Transverse colon (tissue), 4 donors: Measurements from ENCODE around the gene ZDHHC3. TPM values are rescaled to one million over a fixed set of nuclear protein-coding genes. Genes with fewer than 3 reads are reported as not detected.
"Not testable (repeated sequence)": the region's sequence is repeated elsewhere in the genome, so short reads cannot be mapped to it uniquely, and the experiment has no call there.

Experiments
- DNase-seq: peaks from one replicate; pipeline ENCODE4 v3.0.0-alpha.2; 2019
- H3K27ac ChIP-seq, 4 donors: fragments of 200-600 bp; sonication (generic); 2 replicates each; pipeline ENCODE4 v1.5.1; 2016 to 2018; ENCODE audit warnings: inconsistent platforms in 4 of 4
- H3K27me3 ChIP-seq: fragments of 200-600 bp; sonication (generic); 2 replicates; pipeline ENCODE4 v1.5.1; 2017; ENCODE audit warnings: inconsistent platforms
- H3K36me3 ChIP-seq, 4 donors: fragments of 200-600 bp; sonication (generic); 2 replicates each; pipeline ENCODE4 v1.5.1; 2017 to 2019; ENCODE audit warnings: inconsistent platforms in 4 of 4
- H3K4me1 ChIP-seq, 4 donors: fragments of 200-600 bp; sonication (generic); 2 replicates each; pipeline ENCODE4 v1.5.1; 2017 to 2020; ENCODE audit warnings: inconsistent platforms in 4 of 4
- H3K4me3 ChIP-seq, 4 donors: fragments of 200-600 bp; sonication (generic); 1 replicate in 1 of 4; 2 replicates in 3 of 4; pipeline versions ENCODE4 v1.5.1 to v1.6.1; 2017 to 2019; ENCODE audit warnings: inconsistent platforms in 4 of 4
- H3K9me3 ChIP-seq, 2 donors: fragments of 200-600 bp; sonication (generic); 2 replicates each; pipeline ENCODE4 v1.5.1; 2017 to 2019; ENCODE audit warnings: inconsistent platforms in 2 of 2
- EP300 ChIP-seq: sonication (generic); formaldehyde crosslinking; IDR thresholded peaks from one replicate; pipeline ENCODE4 v1.6.1; 2017; ENCODE audit warnings: antibody characterized with exemption, low read depth
- POLR2A ChIP-seq: fragments of 450-650 bp; IDR thresholded peaks from one replicate; pipeline ENCODE4 v1.6.1; 2016; ENCODE audit warnings: antibody characterized with exemption, mild to moderate bottlenecking, moderate library complexity
- POLR2AphosphoS5 ChIP-seq, 3 donors: sonication (generic); formaldehyde crosslinking; IDR thresholded peaks; one replicate each; pipeline ENCODE4 v1.6.1; 2016; ENCODE audit warnings: antibody characterized with exemption in 3 of 3
- WGBS, 2 donors: methylation state at CpG; one replicate each; pipeline ENCODE4 v1.1.5; 2018; ENCODE audit warnings: low coverage in 1 of 2; 5-methylcytosine and 5-hydroxymethylcytosine counted together
- in situ Hi-C, 4 donors: fragments of 200-750 bp; cut with MboI; loops; one replicate each; pipeline versions ENCODE4 v1.15.0 to v1.15.1; 2017; ENCODE audit warnings: low sequenced_read_pairs in 3 of 4, low pct_ligation_motif_present in 1 of 4, low pct_unique_long_range_greater_than_20kb in 1 of 4
- intact Hi-C: fragments of 100-400 bp; cut with DNase I; formaldehyde crosslinking; loops from one replicate; pipeline ENCODE4 v1.15.1; 2023; ENCODE audit warnings: low total_unique reads
- total RNA-seq, 4 donors: library from RNA; depleted of rRNA; stranded (reverse); fragments of >200 nt; gene quantifications; one replicate each; pipeline ENCODE4 v1.1.0, GENCODE V29; 2016
- TF ChIP-seq, protein P1 (sequence below), 5 experiments: fragments of 200-600 bp in 3 of 5; fragments of 450-650 bp in 2 of 5; sonication (generic) in 3 of 5; IDR thresholded peaks; 1 replicate in 2 of 5; 2 replicates in 3 of 5; pipeline ENCODE4 v1.5.1; 2016 to 2017; ENCODE audit warnings: antibody characterized with exemption in 5 of 5, inconsistent platforms in 3 of 5, mild to moderate bottlenecking in 2 of 5, moderate library complexity in 1 of 5

ZDHHC3 gene
- total RNA-seq, 4 donors from 2014 or later, result 142 to 258 (median 170) TPM

GRCh38 chr3:44989141-44989540 lies 13.2 kb upstream of the ZDHHC3 start:
- H3K4me1 ChIP-seq, result peaks cover 0 to 17% (median 6%) of the 10 kb centered on the region in 4 donors
- in situ Hi-C loops, result no loop called here

GRCh38 chr3:44988073-44988472 lies 12.1 kb upstream of the ZDHHC3 start:
- Histone ChIP-seq H3K4me3 (no peak overlapping the region), H3K36me3 (no peaks in the 10 kb centered on the region), H3K27ac (no peak overlapping the region), H3K4me1 (peaks cover 0 to 17% (median 5%) of the 10 kb centered on the region in 4 donors), H3K9me3 (no peaks in the 10 kb centered on the region), H3K27me3 (no peaks in the 10 kb centered on the region)
- intact Hi-C loops (no loop called here), in situ Hi-C loops (no loop called here)
- 94 to 95% methylated on average over 2 of the region's 2 CpGs for WGBS, 2 donors
- no peak for TF ChIP-seq POLR2A
- TF ChIP-seq, protein P1, sequence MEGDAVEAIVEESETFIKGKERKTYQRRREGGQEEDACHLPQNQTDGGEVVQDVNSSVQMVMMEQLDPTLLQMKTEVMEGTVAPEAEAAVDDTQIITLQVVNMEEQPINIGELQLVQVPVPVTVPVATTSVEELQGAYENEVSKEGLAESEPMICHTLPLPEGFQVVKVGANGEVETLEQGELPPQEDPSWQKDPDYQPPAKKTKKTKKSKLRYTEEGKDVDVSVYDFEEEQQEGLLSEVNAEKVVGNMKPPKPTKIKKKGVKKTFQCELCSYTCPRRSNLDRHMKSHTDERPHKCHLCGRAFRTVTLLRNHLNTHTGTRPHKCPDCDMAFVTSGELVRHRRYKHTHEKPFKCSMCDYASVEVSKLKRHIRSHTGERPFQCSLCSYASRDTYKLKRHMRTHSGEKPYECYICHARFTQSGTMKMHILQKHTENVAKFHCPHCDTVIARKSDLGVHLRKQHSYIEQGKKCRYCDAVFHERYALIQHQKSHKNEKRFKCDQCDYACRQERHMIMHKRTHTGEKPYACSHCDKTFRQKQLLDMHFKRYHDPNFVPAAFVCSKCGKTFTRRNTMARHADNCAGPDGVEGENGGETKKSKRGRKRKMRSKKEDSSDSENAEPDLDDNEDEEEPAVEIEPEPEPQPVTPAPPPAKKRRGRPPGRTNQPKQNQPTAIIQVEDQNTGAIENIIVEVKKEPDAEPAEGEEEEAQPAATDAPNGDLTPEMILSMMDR (IDR thresholded peaks at IDR 0.05), result peak; percentile 11 to 36 (median 18)
- no peak for DNase-seq

More at GRCh38 chr3:44989141-44989540, 13.2 kb upstream of the ZDHHC3 start:
- Histone ChIP-seq H3K36me3 (no peaks in the 10 kb centered on the region), H3K4me3 (no peak overlapping the region), H3K27ac (no peak overlapping the region), H3K9me3 (no peaks in the 10 kb centered on the region), H3K27me3 (no peaks in the 10 kb centered on the region)
- intact Hi-C loops, result no loop called here
- TF ChIP-seq POLR2A, result no peak
- no peak for TF ChIP-seq POLR2AphosphoS5 (IDR thresholded peaks at IDR 0.05)
- no peak for TF ChIP-seq EP300
- TF ChIP-seq, protein P1 (IDR thresholded peaks at IDR 0.05), result no peak
- 96% methylated on average over 8 of the region's 8 CpGs; no CpG with 5 or more reads in 1 of the 2 donors for WGBS, 2 donors
- no peak for DNase-seq

GRCh38 chr3:44987332-44987731 lies 11.4 kb upstream of the ZDHHC3 start:
- no peak overlapping the region for H3K4me3 ChIP-seq
- WGBS, 2 donors, result 91 to 92% methylated on average over 6 of the region's 6 CpGs
- no peaks in the 10 kb centered on the region for H3K9me3 ChIP-seq
- intact Hi-C loops (no loop called here), in situ Hi-C loops (no loop called here)
- H3K27ac ChIP-seq, result no peak overlapping the region
- TF ChIP-seq, protein P1 (IDR thresholded peaks at IDR 0.05), result no peak
- TF ChIP-seq EP300, result no peak
- TF ChIP-seq POLR2A, result no peak
- TF ChIP-seq POLR2AphosphoS5 (IDR thresholded peaks at IDR 0.05), result no peak
- H3K27me3 ChIP-seq, result no peaks in the 10 kb centered on the region
- no peaks in the 10 kb centered on the region for H3K36me3 ChIP-seq
- DNase-seq, result no peak
- peaks cover 0 to 14% (median 6%) of the 10 kb centered on the region in 4 donors for H3K4me1 ChIP-seq

GRCh38 chr3:44986330-44986729 lies 10.4 kb upstream of the ZDHHC3 start:
- H3K4me3 ChIP-seq, intact Hi-C loops, H3K27me3 ChIP-seq, in situ Hi-C loops, DNase-seq, H3K27ac ChIP-seq, H3K9me3 ChIP-seq, H3K36me3 ChIP-seq: not testable (repeated sequence)
- 97 to 100% methylated on average over 5 to 14 of the region's 14 CpGs for WGBS, 2 donors
- peaks cover 0 to 14% (median 6%) of the 10 kb centered on the region in 4 donors for H3K4me1 ChIP-seq

GRCh38 chr3:44984335-44984734 lies 8.4 kb upstream of the ZDHHC3 start:
- H3K27ac ChIP-seq, result no peak overlapping the region
- no peaks in the 10 kb centered on the region for H3K27me3 ChIP-seq
- no peaks in the 10 kb centered on the region for H3K9me3 ChIP-seq
- 75 to 89% methylated on average over 2 of the region's 2 CpGs for WGBS, 2 donors
- H3K36me3 ChIP-seq, result no peaks in the 10 kb centered on the region
- no peak overlapping the region for H3K4me3 ChIP-seq
- no peak for DNase-seq
- TF ChIP-seq POLR2AphosphoS5 (IDR thresholded peaks at IDR 0.05) (no peak), POLR2A (no peak), EP300 (no peak)
- TF ChIP-seq, protein P1 (IDR thresholded peaks at IDR 0.05), result no peak
- peaks cover 0 to 14% (median 6%) of the 10 kb centered on the region in 4 donors for H3K4me1 ChIP-seq
- intact Hi-C loops (no loop called here), in situ Hi-C loops (no loop called here)
